ENCODE measurements around the gene FERMT2.

The FERMT2 gene, protein sequence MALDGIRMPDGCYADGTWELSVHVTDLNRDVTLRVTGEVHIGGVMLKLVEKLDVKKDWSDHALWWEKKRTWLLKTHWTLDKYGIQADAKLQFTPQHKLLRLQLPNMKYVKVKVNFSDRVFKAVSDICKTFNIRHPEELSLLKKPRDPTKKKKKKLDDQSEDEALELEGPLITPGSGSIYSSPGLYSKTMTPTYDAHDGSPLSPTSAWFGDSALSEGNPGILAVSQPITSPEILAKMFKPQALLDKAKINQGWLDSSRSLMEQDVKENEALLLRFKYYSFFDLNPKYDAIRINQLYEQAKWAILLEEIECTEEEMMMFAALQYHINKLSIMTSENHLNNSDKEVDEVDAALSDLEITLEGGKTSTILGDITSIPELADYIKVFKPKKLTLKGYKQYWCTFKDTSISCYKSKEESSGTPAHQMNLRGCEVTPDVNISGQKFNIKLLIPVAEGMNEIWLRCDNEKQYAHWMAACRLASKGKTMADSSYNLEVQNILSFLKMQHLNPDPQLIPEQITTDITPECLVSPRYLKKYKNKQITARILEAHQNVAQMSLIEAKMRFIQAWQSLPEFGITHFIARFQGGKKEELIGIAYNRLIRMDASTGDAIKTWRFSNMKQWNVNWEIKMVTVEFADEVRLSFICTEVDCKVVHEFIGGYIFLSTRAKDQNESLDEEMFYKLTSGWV

DNA sequence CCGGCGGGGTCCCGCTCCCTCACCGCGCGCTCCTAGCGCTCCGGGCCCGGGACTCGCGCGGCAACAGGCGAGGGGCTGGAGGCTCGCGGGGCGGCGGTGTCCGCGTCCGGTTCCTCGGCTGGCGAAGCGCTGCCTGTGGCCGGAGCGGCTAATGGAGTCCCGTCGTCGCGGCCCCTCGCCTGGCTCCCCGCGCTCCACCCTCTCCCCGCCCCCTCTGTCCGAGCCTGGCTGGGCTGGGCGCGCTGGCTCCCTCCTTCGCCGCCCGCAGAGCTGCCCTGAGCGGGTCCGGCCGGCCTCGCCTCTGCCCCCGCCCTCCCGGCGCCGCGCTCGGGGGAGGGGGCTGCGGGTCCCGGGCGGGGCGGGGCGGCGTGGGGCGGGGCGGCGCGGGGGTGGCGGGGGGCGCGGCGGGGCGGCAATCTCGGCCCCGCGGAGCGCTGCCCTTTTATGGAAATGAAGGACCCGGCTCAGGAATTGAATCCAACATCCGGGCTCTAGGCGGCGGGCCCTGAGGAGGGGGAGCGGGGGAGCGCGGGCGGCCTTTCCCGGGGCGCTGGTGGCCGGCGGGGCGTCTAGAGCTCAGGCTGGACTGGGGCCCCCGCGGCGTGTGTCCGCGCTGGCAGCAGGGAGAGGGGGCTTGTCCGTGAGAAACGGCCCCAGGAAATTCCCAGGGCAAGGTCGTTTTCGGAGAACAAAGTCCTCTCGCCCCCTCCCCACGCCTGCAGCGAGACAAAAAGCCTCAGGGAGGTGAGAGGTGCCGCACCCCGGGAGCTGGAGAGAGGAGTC, at the start of gene FERMT2:
TSS of gene FERMT2 (minus strand) at position 153 of the 783 bp plus-strand sequence. CDS start 482 bp downstream, outside the sequence.
- peak; percentile 94 for DNase-seq

DNA sequence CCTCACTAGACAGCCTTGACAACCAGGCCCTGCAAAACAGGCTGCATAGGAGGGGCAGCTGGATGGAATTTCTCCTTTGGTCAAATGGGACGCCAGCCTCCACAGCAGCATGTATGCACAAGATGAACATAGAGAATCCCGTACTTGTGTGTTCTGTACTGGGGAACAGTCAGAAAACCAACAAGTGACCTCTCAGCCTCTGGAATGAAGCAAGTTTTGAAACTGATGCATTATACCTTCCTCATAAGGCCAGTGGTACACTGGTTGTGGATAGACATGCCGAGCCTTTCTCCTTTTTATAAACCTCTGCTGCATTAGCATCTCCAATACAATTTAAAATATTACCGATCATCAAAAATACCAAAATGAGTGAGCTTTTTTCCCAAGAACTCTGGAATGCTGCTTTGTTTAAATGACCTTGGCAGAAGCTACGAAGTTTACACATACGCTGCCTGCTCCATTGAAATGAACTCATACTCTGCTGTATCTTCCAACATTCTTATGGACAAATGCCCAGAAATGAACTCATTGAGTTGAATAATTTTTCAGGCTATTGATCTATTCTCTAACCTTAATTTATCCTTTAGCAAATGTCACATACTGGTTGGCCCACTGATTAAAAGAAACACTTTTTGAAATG, 47.6 kb upstream of the FERMT2 start:
- no peak for DNase-seq

DNA sequence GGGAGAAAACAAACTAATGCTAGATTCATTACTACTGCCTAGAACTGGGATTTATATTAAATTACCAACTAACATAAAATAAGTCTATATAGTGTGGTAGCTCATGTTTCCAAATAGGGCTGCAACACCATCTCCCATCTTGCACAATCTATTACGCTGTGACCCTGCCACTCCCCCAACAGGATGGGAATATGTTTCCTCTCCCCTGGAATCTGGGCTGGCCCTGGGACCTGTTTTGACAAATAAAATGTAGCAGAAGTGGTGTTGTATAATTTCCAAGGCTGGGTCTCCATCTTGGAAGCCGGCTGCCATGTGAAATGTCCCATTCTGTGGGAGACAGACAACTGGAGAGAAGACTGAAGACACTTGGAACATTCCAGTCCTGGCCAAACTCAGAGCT, 45.6 kb upstream of the FERMT2 start:
- DNase-seq, result no peak

DNA sequence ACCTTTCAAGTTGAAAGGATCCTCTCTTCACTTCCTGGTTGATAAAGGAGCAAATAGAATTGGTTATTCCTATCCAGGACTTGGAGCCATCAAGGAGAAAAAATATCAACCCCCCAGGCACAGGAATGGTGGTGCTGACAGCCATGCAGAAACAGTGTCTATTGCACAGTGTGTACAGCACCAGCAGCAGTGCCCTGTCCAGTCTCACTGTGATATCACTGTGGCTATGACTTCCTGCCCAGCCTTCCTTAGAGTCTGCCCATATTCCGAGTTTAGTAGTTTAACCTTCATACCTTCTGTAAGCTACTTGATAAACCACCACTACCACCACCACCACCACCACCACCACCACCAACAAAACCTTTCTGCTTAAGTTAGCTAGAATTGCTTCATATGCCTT, 45.1 kb upstream of the FERMT2 start:
- no peak for DNase-seq

DNA sequence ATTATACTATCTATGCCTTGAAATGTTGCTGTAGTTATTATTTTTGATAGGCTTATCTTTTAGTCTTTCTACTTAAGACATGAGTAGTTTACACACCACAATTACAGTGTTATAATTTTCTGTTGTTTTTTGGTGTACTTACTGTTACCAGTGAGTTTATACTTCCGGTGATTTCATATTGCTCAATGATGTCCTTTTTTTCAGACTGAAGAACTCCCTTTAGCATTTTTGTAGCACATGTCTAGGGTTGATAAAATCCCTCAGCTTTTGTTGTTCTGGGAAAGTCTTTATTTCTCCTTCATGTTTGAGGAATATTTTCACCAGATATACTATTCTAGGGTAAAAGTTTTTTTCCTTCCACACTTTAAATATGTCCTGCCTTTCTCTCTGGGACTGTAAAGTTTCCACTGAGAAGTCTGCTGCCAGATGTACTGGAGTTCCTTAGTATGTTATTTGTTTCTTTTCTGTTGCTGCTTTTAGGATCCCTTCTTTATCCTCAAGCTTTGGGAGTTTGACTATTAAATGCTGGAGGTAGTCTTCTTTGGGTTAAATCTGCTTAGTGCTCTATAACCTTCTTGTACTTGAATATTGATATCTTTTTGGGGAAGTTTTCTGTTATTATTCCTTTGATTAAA, 41.5 kb upstream of the FERMT2 start:
- no peak for DNase-seq

DNA sequence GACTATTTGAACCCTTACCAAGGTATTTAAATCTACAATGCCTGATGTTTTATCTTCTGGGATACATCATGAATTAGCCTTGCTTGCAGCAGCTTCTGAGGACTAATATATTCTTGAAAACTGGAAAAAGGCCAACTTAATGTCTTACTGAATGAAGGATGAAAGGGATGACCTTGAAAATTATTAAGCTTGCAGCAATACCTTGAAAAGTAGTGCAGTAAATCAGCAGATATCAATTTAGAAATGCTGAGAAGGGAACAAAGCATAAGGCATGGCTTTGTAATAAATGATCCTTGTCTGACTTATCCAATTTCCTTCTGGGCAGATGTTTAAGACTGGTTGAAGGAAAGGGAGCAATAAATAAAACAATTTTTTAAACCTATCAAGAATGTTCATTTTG, 37.3 kb upstream of the FERMT2 start:
- DNase-seq, result no peak

DNA sequence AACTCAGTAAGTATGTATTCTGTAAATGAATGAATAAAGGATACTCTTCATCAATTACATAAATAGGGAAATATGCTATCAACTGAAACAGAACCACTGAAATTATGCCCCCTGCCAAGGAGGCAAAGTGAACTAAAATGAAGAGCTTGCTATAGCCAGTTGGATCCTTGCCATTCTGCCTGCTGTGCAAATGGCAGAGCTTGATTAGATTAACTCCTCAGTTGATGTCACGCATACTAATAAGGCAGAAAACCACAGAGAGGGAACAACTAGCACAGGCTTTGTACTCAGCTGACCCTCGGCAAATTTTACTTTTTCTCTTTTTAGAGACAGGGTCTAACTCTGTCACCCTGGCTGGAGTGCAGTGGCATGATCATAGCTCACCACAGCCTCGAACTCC, 36.7 kb upstream of the FERMT2 start:
- DNase-seq, result no peak

DNA sequence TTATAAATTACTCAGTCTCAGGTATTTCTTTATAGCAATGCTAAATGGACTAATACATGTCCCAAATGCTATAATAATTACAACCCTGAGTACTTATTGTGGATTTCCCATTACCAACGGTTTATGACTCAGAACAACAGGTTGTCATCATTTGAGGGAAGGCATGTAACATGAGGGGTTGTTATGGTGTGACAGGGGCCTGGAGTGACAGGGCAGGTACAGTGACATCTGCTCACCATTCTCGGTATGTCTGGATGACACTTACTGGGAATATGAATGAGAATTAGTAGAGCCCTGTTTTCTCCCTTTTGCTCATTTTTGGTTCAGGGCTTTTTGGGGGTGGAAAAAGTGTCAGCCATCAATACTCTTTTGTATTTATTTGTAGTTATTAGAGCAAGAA, 36.2 kb upstream of the FERMT2 start:
- DNase-seq, result no peak

DNA sequence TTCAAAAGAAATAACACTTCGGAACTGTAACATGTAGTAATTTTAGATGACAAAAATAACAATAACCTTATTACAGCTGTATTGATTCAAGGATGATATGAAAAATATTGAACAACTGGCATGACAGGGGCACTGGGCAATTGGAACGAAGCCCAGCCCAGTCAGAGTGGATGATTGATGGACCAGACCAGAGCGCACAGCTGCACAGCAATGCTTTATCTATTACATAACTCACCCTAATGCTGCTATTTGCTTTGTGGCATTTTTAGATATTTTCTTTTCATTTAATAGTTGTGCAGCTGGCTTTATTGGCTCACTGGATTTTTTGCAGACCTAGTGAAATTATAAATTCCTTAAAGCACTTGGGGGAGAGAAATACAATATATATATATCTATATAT, 26.9 kb upstream of the FERMT2 start:
- no peak for DNase-seq

DNA sequence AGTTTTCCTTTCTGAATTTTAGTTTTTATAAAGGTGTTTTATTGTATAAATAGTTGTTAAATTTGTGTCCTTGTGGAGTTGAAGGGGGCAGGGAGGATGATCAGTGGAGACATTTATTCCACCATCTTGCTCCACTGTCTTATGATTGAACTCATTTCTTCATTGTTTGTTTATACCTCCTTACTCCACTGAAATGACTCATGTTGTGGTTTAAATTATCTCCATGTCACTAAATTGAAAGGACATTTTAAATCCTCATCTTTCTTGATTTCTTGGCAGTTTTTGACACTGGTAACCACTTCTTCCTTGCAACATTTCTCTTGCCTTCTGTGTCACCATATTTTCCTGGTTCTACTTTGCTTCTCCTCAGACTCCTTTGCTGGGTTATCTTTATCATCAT, 23.6 kb upstream of the FERMT2 start:
- no peak for DNase-seq

DNA sequence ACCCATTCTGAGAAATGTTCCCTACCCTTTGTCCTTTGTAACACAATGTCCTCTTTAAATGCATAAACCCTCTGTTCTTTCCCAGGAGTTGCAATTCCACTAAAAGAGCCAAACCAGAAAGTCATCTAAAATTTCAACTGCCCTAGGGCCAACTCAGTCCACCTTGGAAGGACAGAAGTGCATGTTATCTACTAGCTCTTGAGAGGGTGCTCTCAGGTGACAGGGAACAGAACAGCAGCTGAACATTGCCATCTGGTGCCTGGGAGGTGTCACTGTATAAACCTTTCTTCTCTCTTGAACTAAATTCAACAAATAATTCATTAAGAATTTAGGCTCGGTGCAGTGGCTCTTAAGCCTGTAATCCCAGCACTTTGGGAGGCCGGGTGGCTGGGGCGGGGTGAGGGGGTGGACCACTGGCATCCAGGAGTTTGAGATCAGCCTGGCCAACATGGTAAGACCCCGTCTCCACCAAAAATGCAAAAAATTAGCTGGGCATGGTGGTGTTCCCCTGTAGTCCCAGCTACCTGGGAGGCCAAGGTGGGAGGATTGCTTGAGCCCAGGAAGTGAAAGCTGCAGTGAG, 10.3 kb upstream of the FERMT2 start:
- DNase-seq, result peak; percentile 38

DNA sequence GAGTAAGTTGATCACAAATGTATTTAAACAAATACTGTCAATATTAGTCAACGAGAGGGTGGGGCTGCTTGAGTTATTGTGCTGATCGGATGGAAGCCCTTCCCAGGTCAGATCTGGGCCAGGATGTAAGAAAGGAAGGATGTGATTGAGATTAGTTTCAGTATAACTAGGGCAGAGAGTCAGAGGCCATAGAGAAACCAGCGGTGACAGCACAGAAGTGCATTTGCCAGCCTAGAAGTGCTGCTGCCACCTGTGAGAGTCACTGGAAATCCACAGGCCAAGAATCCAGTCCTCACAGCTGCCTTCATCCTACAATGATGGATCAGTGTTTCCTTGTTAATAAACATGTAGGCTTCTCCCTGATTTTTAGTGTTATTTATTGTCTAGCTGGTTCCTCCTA, 9.8 kb upstream of the FERMT2 start:
- no peak for DNase-seq

DNA sequence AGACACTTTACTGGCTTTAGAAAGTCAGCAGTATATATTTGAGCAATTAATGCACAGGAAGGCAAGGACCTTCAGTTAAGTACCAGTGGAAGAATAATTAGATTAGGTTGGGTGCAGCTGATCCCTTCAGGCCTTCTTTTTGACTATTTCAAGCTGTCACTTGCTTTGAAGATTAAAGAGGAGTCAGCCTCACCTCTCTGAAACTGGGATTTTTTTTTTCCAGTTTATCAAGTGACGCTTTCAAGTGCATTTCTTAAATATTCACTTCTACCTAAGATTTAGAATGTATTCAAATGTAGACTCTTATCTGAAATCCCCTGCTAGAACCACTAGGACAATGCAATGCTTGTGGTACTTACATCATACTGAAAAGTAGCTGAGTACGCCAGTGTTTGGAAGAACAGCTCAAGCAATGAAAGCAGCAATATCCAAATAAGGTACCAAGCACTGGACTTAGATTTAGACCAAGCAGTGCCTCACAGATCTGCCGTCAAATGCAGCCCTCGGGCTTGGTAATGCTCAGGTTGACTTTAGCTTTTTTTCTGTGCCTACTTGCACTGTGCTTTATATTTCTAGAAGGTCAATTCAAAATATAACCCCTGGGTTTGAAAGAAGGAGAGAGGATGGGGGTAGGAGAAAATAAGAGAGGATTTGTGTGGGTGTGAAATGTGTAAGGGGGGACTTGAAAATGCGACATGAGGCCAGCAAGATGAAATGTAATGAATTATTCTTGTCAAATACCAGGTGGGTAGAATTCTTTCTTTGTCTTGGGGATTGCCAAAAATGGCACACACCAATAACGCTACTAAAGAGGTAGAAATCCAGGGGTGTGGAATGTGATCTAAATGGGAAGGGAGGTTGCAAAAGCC, 3.7 kb upstream of the FERMT2 start:
- no peak for DNase-seq

DNA sequence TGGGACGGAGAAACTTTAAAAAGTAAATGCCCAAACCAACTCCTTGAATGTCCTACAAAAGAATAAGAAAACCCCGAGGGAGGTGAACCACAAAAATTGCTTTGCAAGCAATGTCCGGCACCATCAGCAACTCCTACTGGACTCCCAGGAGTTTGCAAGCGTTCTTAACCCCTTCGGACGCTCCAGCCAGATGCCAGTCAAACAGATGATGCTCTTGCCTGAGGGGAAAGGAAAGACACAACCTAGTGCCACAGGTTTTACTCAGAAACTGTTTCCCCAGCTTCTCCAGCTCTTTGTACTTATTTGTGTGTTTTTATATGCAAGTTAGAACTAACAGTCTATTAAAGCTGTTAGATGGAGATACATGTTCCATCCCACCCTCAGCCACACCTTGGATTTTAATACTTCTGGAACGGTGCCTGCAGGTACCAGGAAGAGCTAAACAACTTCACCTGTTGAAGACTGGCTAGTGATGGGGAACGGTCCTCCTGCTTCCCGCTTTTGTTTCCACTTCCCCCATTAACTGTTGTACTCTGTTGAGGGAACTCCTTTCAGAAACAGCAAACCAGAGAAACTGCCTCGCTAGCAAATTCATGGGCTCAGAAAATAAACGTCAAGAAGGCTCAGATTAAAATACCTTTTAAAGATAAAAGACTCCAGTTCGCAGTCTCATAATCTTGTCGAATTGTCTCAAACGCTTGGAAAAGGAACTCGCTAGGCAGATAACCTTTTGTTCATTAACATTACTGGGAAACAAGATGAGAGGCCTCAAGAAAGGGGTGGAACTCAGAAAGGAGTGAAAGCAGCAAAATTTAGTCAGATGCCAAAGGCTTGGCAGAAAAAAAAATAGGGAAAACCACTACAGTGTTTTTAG, 1.1 kb upstream of the FERMT2 start:
- DNase-seq, result peak; percentile 75

DNA sequence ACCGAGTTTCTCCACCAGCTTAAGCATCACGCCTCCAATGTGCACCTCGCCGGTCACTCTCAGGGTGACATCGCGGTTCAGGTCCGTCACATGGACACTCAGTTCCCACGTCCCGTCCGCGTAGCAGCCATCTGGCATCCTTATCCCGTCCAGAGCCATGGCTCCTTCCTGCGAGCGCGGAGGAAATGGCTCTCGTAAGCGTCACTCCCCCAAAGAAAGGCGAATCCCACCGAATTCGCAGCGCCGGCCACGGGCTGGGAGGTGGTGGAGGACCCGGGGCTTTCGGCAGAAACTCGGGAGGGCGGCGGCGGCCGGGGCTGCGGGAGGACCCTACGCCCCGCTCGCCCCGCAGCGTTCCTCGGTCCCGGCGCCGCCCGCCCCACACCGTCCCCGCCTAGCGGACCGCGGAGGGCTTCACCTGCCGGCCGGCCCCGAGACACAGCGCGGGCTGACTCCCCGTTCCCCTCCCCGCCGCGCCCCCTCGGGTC, 396 bp downstream of the FERMT2 start:
- peak; percentile 75 for DNase-seq

DNA sequence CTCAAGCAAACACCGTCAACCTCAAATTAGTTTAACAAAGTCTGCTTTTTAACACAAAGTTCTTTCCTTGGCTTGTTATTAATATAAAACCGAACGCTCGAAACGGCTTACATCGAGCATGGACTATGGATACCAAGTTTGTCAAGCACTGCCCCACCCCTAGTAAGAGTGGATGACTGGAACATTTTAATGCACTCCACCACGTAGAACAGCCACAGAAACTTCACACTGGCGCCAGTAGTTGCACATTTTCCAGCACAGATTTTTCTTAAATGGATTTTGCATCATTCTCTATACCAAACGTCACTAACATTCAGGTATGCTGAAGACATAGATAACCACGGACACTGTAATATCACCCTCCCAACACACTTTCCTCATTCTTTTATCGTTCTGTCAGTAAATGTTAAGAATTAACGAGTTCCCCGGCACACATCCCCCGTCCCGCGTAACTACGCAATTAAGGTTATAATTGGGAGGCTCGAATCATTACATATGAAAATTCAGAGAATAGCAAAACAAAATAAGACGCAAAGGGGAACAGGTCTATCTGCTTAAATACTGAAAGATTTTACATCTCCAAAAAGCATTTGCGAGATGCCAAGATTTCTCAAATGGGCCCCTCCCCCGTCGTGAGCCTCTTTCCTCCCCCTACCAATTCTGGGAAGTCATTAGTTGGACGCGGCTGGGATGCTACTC, 990 bp downstream of the FERMT2 start:
- peak; percentile 61 for DNase-seq

DNA sequence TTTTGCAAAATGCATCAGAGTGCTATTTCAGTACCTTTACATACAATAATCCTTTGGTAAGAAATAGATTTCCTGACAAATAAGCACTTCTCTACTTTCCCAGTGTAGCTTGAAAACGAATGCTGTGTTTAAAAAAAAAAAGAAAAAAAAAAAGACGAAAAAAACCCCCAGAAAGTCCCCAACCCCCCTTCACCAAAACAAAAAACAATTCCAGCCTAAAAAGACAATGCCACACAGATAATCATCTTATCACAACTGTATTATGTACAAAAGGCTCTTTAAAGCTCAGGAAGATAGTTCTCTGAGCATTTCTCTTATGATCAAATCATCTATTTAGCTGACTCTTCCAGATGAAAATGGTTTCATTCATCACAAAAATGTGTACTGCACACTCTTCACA, 1.6 kb downstream of the FERMT2 start:
- no peak for DNase-seq

DNA sequence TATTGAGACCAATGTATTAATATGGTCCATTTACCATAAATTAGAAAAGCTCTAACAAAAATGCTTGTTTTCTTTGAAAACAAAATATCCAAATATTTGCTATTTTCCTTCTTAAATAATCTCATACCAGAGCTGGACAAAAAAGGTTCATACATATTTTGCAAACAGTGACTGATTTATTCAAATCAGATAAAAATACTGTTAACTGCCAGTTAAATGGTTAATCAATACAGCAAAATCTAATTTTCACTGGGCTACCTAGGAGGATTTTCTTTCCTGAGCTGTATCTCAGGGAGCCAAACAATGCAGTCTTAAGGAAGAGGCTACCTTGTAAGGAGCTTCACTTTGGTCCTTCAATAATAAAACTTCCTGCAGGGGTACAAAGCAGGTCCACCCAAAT, 2.0 kb downstream of the FERMT2 start:
- no peak for DNase-seq

DNA sequence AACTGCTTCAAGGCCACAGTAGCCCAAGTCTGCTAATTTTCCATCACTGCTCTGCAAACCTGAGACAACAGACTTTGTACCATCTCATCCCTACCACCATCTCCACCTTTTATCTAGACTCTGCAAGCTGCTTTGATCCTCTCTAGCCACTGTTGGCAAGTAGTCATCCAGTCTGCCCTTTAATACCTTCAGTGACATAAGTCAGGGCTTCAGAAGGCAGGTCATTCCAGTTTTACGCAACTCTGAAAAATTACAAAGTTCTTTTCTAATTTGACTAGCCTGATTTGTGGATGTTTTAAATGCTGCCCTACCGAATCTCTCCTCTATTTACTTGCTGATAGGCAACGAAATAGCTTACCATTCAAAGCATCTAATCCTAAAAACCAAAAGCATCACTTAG, 2.8 kb downstream of the FERMT2 start:
- no peak for DNase-seq
